K562 (cell line): Measurements from ENCODE around the gene HSPA1B. TPM values are rescaled to one million over a fixed set of nuclear protein-coding genes. Genes with fewer than 3 reads are reported as not detected.
A peak's percentile ranks its signal among the peaks of the same experiment; 100 is the strongest.

ENCODE experiments used
- ADNP ChIP-seq: fragments of 200-800 bp; sonication (Bioruptor generic); IDR thresholded peaks from 2 replicates; pipeline ENCODE4 v1.6.1; 2016; ENCODE audit warnings: missing genetic modification characterization, missing compliant biosample characterization
- KLF6 ChIP-seq: fragments of 250-450 bp; sonication (Bioruptor Pico); IDR thresholded peaks from 2 replicates; pipeline ENCODE4 v1.4.0; 2020; ENCODE audit warnings: mild to moderate bottlenecking, moderate library complexity, borderline replicate concordance
- MAZ ChIP-seq, 2 experiments: fragments of 450-650 bp in 1 of 2; sonication (generic) in 1 of 2; formaldehyde crosslinking; IDR thresholded peaks in 1 of 2; conservative IDR thresholded peaks in 1 of 2; 2 replicates each; pipeline versions ENCODE4 v1.4.0 to v1.5.0; 2020; ENCODE audit warnings: mild to moderate bottlenecking in 1 of 2, missing genetic modification reagents in 1 of 2
- NCOA1 ChIP-seq: fragments of 450-650 bp; IDR thresholded peaks from 2 replicates; pipeline ENCODE4 v1.6.1; 2016; ENCODE audit warnings: low read depth
- NR1H2 ChIP-seq: sonication (generic); formaldehyde crosslinking; IDR thresholded peaks from 2 replicates; pipeline ENCODE4 v1.4.0; 2020; ENCODE audit warnings: mild to moderate bottlenecking, missing genetic modification reagents
- NUFIP1 ChIP-seq: fragments of 450-650 bp; IDR thresholded peaks from 2 replicates; pipeline ENCODE4 v1.6.1; 2018; ENCODE audit not compliant: partially characterized antibody
- PHF8 ChIP-seq: fragments of 200-600 bp; sonication (generic); IDR thresholded peaks from 2 replicates; pipeline ENCODE4 v1.6.1; 2012; ENCODE audit warnings: mixed run types, mild to moderate bottlenecking, inconsistent platforms, low read length, moderate library complexity, borderline replicate concordance
- PML ChIP-seq: IDR thresholded peaks from 2 replicates; pipeline ENCODE4 v1.6.1; 2012; ENCODE audit warnings: low read length, inconsistent platforms
- SRSF7 ChIP-seq: fragments of 200-400 bp; formaldehyde crosslinking; optimal IDR thresholded peaks from 2 replicates; pipeline ENCODE3; 2017; ENCODE audit warnings: mild to moderate bottlenecking, low read depth, low read length
- ZNF253 ChIP-seq: fragments of 250-450 bp; sonication (Bioruptor Pico); conservative IDR thresholded peaks from 2 replicates; pipeline ENCODE4 v1.6.1; 2021; ENCODE audit warnings: mild to moderate bottlenecking
- ZNF766 ChIP-seq: fragments of 200-800 bp; sonication (Bioruptor generic); conservative IDR thresholded peaks from 2 replicates; pipeline ENCODE4 v1.6.1; 2016; ENCODE audit warnings: missing genetic modification characterization, missing compliant biosample characterization
- polyA plus RNA-seq, 8 experiments: library from polyadenylated mRNA; depleted of rRNA in 4 of 8; stranded (reverse) in 5 of 8; unstranded in 3 of 8; fragments of >200 nt; fragmentation: Nextera tagmentation in 2 of 8; fragmentation: Illumina TruSeq in 1 of 8; extraction: Ambion mirVana in 2 of 8; extraction: Trizol in 1 of 8; gene quantifications; 2 replicates each; pipeline versions ENCODE4 v1.2.1 to v1.2.3, GENCODE V29; 2011 to 2014; ENCODE audit warnings: inconsistent platforms in 1 of 8, missing spikeins in 1 of 8
- total RNA-seq, 7 experiments: library from RNA; depleted of rRNA in 6 of 7; stranded (reverse); fragments of >200 nt in 6 of 7; fragmentation: Illumina TruSeq in 2 of 7; extraction: Trizol in 2 of 7; gene quantifications; 2 replicates each; pipeline versions ENCODE4 v1.2.1 to v1.2.3, GENCODE V29; 2011 to 2021; ENCODE audit warnings: low replicate concordance in 1 of 7
- TF ChIP-seq, protein P1 (sequence below), 3 experiments: fragments of 200-800 bp in 1 of 3; fragments of 250-450 bp in 1 of 3; fragments of 450-650 bp in 1 of 3; sonication (Bioruptor Pico) in 1 of 3; sonication (Bioruptor generic) in 1 of 3; formaldehyde crosslinking in 1 of 3; IDR thresholded peaks; 2 replicates each; pipeline versions ENCODE4 v1.6.1 to v1.8.0; 2016 to 2022; ENCODE audit warnings: mild to moderate bottlenecking in 2 of 3, missing genetic modification characterization in 2 of 3, missing compliant biosample characterization in 1 of 3, moderate library complexity in 1 of 3
- TF ChIP-seq, protein P2 (sequence below): fragments of 450-650 bp; conservative IDR thresholded peaks from 2 replicates; pipeline ENCODE4 v1.6.1; 2016; ENCODE audit warnings: missing genetic modification characterization, low read depth, mild to moderate bottlenecking, missing compliant biosample characterization, moderate library complexity
- TF ChIP-seq, protein P3 (sequence below): fragments of 250-450 bp; sonication (Bioruptor Pico); IDR thresholded peaks from 2 replicates; pipeline ENCODE4 v1.8.0; 2021; ENCODE audit warnings: mild to moderate bottlenecking, moderate library complexity
- TF ChIP-seq, protein P4 (sequence below): fragments of 450-650 bp; formaldehyde crosslinking; IDR thresholded peaks from 2 replicates; pipeline ENCODE4 v1.4.0; 2020; ENCODE audit warnings: mild to moderate bottlenecking
- TF ChIP-seq, protein P5 (sequence below): IDR thresholded peaks from 2 replicates; pipeline ENCODE4 v1.6.1; 2011; ENCODE audit warnings: borderline replicate concordance, low read depth, mild to moderate bottlenecking, moderate library complexity, low read length; ENCODE audit not compliant: insufficient read depth, poor library complexity, severe bottlenecking

HSPA1B gene
- total and polyA plus RNA-seq, 9 of the 15 experiments (the other 6 are each of a cell fraction or from before 2014, with no cell fraction given): 0.27 to 227 (median 51.2) TPM

DNA sequence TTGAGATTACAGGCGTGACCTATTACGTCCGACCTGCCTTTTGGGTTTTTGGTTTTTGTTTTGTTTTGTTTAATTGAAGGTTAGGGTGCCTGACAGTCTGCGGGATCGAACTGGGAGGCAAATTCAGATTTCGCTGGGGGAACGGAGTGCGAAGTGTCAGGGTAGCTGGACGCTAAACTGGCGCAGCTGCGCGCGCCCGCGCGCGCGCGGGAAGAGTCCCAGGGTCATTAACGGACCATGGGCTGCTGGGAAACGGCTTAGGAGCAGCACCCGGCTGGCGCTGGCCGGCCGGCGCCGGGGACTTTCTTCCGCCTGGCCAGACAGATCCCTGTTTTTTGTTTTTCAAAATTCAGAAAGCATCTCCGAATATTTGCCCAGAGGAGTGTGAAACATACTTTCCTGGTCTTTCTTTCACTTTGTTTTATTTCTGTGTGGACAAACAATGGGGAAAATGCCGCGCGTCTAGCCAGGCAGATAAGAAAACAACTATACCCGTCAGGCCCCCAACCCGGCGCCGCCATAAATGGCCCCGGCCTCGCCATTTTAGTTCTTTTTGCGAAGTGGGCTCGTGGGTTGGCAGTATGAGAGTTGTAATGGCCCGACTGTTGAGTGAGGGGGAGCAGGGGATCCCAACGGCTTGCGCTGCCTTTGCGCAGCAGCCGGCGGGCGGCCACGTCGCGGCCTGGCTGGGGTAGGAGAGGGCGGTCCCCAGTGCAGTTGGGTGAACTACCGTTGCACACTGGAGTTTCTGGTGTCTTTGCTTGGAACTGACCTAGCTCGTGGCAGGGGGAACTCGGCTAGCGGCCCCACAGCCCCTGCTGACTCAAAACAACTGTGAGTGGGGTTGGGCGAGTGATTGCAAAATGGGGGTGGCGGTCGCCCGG, 7.1 kb downstream of the HSPA1B start (continued):
- TF ChIP-seq, protein P1, sequence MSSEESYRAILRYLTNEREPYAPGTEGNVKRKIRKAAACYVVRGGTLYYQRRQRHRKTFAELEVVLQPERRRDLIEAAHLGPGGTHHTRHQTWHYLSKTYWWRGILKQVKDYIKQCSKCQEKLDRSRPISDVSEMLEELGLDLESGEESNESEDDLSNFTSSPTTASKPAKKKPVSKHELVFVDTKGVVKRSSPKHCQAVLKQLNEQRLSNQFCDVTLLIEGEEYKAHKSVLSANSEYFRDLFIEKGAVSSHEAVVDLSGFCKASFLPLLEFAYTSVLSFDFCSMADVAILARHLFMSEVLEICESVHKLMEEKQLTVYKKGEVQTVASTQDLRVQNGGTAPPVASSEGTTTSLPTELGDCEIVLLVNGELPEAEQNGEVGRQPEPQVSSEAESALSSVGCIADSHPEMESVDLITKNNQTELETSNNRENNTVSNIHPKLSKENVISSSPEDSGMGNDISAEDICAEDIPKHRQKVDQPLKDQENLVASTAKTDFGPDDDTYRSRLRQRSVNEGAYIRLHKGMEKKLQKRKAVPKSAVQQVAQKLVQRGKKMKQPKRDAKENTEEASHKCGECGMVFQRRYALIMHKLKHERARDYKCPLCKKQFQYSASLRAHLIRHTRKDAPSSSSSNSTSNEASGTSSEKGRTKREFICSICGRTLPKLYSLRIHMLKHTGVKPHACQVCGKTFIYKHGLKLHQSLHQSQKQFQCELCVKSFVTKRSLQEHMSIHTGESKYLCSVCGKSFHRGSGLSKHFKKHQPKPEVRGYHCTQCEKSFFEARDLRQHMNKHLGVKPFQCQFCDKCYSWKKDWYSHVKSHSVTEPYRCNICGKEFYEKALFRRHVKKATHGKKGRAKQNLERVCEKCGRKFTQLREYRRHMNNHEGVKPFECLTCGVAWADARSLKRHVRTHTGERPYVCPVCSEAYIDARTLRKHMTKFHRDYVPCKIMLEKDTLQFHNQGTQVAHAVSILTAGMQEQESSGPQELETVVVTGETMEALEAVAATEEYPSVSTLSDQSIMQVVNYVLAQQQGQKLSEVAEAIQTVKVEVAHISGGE (CRISPR knock-in tag; IDR thresholded peaks at IDR 0.05): no peak
- peak; percentile 100 for TF ChIP-seq PHF8
- TF ChIP-seq ZNF253 (CRISPR knock-in tag): peak; percentile 77
- TF ChIP-seq SRSF7: no peak
- TF ChIP-seq, protein P2, sequence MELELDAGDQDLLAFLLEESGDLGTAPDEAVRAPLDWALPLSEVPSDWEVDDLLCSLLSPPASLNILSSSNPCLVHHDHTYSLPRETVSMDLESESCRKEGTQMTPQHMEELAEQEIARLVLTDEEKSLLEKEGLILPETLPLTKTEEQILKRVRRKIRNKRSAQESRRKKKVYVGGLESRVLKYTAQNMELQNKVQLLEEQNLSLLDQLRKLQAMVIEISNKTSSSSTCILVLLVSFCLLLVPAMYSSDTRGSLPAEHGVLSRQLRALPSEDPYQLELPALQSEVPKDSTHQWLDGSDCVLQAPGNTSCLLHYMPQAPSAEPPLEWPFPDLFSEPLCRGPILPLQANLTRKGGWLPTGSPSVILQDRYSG (tag): peak; percentile 96
- TF ChIP-seq NR1H2 (CRISPR knock-in tag): peak; percentile 96; the same call in 1 of the 2 replicates
- TF ChIP-seq PML: peak; percentile 96
- TF ChIP-seq MAZ (CRISPR knock-in tag; conservative IDR thresholded peaks at IDR 0.05 in 1 of 2, IDR thresholded peaks at IDR 0.05 in 1 of 2): peak; percentile 81 to 92
- no peak for TF ChIP-seq ZNF766 (CRISPR knock-in tag)
- no peak for TF ChIP-seq ADNP (tag)
- no peak; the same call in none of the 2 replicates for TF ChIP-seq NCOA1
- TF ChIP-seq, protein P3, sequence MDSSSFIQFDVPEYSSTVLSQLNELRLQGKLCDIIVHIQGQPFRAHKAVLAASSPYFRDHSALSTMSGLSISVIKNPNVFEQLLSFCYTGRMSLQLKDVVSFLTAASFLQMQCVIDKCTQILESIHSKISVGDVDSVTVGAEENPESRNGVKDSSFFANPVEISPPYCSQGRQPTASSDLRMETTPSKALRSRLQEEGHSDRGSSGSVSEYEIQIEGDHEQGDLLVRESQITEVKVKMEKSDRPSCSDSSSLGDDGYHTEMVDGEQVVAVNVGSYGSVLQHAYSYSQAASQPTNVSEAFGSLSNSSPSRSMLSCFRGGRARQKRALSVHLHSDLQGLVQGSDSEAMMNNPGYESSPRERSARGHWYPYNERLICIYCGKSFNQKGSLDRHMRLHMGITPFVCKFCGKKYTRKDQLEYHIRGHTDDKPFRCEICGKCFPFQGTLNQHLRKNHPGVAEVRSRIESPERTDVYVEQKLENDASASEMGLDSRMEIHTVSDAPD: peak; percentile 67; the same call in 1 of the 2 replicates
- no peak for TF ChIP-seq NUFIP1
- TF ChIP-seq KLF6 (CRISPR knock-in tag): no peak; the same call in 1 of the 2 replicates
- TF ChIP-seq, protein P4, sequence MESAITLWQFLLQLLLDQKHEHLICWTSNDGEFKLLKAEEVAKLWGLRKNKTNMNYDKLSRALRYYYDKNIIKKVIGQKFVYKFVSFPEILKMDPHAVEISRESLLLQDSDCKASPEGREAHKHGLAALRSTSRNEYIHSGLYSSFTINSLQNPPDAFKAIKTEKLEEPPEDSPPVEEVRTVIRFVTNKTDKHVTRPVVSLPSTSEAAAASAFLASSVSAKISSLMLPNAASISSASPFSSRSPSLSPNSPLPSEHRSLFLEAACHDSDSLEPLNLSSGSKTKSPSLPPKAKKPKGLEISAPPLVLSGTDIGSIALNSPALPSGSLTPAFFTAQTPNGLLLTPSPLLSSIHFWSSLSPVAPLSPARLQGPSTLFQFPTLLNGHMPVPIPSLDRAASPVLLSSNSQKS (CRISPR knock-in tag): peak; percentile 73; the same call in 1 of the 2 replicates
- TF ChIP-seq, protein P5, sequence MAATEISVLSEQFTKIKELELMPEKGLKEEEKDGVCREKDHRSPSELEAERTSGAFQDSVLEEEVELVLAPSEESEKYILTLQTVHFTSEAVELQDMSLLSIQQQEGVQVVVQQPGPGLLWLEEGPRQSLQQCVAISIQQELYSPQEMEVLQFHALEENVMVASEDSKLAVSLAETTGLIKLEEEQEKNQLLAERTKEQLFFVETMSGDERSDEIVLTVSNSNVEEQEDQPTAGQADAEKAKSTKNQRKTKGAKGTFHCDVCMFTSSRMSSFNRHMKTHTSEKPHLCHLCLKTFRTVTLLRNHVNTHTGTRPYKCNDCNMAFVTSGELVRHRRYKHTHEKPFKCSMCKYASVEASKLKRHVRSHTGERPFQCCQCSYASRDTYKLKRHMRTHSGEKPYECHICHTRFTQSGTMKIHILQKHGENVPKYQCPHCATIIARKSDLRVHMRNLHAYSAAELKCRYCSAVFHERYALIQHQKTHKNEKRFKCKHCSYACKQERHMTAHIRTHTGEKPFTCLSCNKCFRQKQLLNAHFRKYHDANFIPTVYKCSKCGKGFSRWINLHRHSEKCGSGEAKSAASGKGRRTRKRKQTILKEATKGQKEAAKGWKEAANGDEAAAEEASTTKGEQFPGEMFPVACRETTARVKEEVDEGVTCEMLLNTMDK: no peak
